Measurements from ENCODE around the gene DTX1.

DNA sequence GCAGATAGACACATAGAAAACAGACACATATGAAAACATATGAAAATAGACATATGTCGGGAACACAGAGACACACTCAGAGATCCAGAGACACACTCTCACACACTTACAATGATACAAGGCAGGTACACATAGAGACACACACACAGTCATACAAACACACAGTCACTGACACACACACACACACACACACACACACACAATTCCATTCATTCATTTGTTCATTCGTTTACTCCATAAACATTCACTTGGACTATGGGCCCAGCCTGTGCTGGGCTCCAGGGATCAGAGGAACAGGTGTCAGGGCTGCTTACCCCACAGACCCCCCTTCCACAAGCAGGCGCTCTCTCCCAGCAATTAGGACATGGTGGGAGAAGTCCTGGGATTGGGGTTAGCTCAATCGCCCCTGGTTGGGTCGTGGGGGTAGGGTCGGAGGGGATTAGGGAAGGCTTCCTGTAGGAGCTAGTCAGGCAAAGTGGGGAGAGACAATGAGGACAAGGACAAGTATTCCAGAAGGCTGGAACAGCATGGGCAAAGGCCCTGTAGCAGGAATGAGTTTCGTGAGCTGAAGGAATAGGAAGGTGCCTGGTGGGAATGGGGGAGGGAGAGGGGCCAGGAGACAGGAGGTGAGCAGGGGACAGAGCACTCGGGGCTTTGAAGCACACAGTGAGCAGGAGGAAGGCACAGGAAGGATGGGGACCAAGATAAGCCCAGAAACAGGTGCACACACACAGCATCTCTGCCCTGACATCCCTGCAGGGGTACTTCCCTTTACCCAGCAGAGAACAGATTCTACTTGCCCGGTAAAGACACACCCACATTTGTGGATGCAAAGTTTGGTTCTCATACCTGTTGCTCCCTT is 72.5 kb downstream of the DTX1 start:
- TF ChIP-seq, protein P1, sequence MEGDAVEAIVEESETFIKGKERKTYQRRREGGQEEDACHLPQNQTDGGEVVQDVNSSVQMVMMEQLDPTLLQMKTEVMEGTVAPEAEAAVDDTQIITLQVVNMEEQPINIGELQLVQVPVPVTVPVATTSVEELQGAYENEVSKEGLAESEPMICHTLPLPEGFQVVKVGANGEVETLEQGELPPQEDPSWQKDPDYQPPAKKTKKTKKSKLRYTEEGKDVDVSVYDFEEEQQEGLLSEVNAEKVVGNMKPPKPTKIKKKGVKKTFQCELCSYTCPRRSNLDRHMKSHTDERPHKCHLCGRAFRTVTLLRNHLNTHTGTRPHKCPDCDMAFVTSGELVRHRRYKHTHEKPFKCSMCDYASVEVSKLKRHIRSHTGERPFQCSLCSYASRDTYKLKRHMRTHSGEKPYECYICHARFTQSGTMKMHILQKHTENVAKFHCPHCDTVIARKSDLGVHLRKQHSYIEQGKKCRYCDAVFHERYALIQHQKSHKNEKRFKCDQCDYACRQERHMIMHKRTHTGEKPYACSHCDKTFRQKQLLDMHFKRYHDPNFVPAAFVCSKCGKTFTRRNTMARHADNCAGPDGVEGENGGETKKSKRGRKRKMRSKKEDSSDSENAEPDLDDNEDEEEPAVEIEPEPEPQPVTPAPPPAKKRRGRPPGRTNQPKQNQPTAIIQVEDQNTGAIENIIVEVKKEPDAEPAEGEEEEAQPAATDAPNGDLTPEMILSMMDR (IDR thresholded peaks at IDR 0.05), result no peak
- no peak for TF ChIP-seq POLR2A (IDR thresholded peaks at IDR 0.05)
